ENCODE measurements around the gene ZNF563. TPM values are rescaled to one million over a fixed set of nuclear protein-coding genes. Genes with fewer than 3 reads are reported as not detected.
"Not testable (repeated sequence)": the region's sequence is repeated elsewhere in the genome, so short reads cannot be mapped to it uniquely, and the experiment has no call there.

The ZNF563 gene
- total RNA-seq, 1 experiment from 2014 or later = 1.1 TPM

GRCh38 chr19:12314553-12314952, 18.9 kb downstream of the ZNF563 start:
- intact Hi-C loops (cut with micrococcal nuclease) = no loop called here
- TF ChIP-seq EZH2phosphoT487 (IDR thresholded peaks at IDR 0.05; ENCODE audit: borderline replicate concordance, low read length) (no peak), CTCF (conservative IDR thresholded peaks at IDR 0.05; ENCODE audit: low read depth, low read length) (no peak), EZH2 (IDR thresholded peaks at IDR 0.05; ENCODE audit: low read length, unreplicated experiment) (no peak)
- Histone ChIP-seq H3K27ac (ENCODE audit: low read length) (no peak overlapping the region), H3K4me2 (ENCODE audit: low read length) (no peak overlapping the region), H3K27me3 (ENCODE audit: low read length) (no peaks in the 10 kb centered on the region), H3K9me3 (ENCODE audit: low read length) (peaks cover 36% of the 10 kb centered on the region), H3K79me2 (ENCODE audit: low read length) (no peaks in the 10 kb centered on the region), H3K9ac (ENCODE audit: low read length) (no peak overlapping the region), H3K4me1 (ENCODE audit: insufficient read depth, low read length) (no peaks in the 10 kb centered on the region), H3K36me3 (ENCODE audit: low read depth, low read length) (peaks cover 25% of the 10 kb centered on the region), H4K20me1 (ENCODE audit: low read length) (no peaks in the 10 kb centered on the region), H3K9me2 (replicated peaks; ENCODE audit: low read length) (no peaks in the 10 kb centered on the region), H3K4me3 (ENCODE audit: low read length) (no peak overlapping the region), H3F3A (ENCODE audit: low read length, unreplicated experiment) (no peaks in the 10 kb centered on the region), H2AFZ (ENCODE audit: low read length) (no peak overlapping the region)
- ChIA-PET POLR2A (ENCODE audit: unreplicated experiment) (no interaction called here), CTCF (no interaction called here)
- no peak for ATAC-seq
- no peak for DNase-seq
- BruUV-seq (replicated peaks) = no TSS peak

- H2AFZ ChIP-seq (ENCODE audit: low read length); ATAC-seq; H3K79me2 ChIP-seq (ENCODE audit: low read length); H3K9me3 ChIP-seq (ENCODE audit: low read length); H3K4me1 ChIP-seq (ENCODE audit: insufficient read depth, low read length); H3K4me3 ChIP-seq (ENCODE audit: low read length); H3F3A ChIP-seq (ENCODE audit: low read length, unreplicated experiment); H3K36me3 ChIP-seq (ENCODE audit: low read depth, low read length); POLR2A ChIA-PET (ENCODE audit: unreplicated experiment); H4K20me1 ChIP-seq (ENCODE audit: low read length); intact Hi-C loops (cut with micrococcal nuclease); BruUV-seq (replicated peaks); H3K9ac ChIP-seq (ENCODE audit: low read length); H3K4me2 ChIP-seq (ENCODE audit: low read length); H3K9me2 ChIP-seq (replicated peaks; ENCODE audit: low read length); DNase-seq; H3K27me3 ChIP-seq (ENCODE audit: low read length); H3K27ac ChIP-seq (ENCODE audit: low read length); CTCF ChIA-PET: not testable (repeated sequence)
Observed at GRCh38 chr19:12308891-12309290, 24.5 kb downstream of the ZNF563 start.

GRCh38 chr19:12295191-12295590, 38.2 kb downstream of the ZNF563 start:
- BruUV-seq (replicated peaks) = no TSS peak
- DNase-seq (no peak), ATAC-seq (no peak)
- Histone ChIP-seq H3K27ac (ENCODE audit: low read length) (no peak overlapping the region), H3K79me2 (ENCODE audit: low read length) (peaks cover 40% of the 10 kb centered on the region), H4K20me1 (ENCODE audit: low read length) (no peaks in the 10 kb centered on the region), H3K4me2 (ENCODE audit: low read length) (peak overlapping the region; percentile 93), H3K9me3 (ENCODE audit: low read length) (no peaks in the 10 kb centered on the region), H3K9ac (ENCODE audit: low read length) (peak overlapping the region; percentile 76; the same call in 1 of the 2 replicates), H2AFZ (ENCODE audit: low read length) (peak overlapping the region; percentile 92; the same call in 1 of the 2 replicates), H3F3A (ENCODE audit: low read length, unreplicated experiment) (no peaks in the 10 kb centered on the region), H3K27me3 (ENCODE audit: low read length) (no peaks in the 10 kb centered on the region), H3K9me2 (replicated peaks; ENCODE audit: low read length) (no peaks in the 10 kb centered on the region), H3K36me3 (ENCODE audit: low read depth, low read length) (peaks cover 14% of the 10 kb centered on the region), H3K4me3 (ENCODE audit: low read length) (peak overlapping the region; percentile 99), H3K4me1 (ENCODE audit: insufficient read depth, low read length) (peaks cover 6% of the 10 kb centered on the region)
- CTCF ChIA-PET = no interaction called here
- no peak for TF ChIP-seq EZH2 (IDR thresholded peaks at IDR 0.05; ENCODE audit: low read length, unreplicated experiment)
- no peak for TF ChIP-seq EZH2phosphoT487 (IDR thresholded peaks at IDR 0.05; ENCODE audit: borderline replicate concordance, low read length)
- TF ChIP-seq CTCF (conservative IDR thresholded peaks at IDR 0.05; ENCODE audit: low read depth, low read length) = no peak
- POLR2A ChIA-PET (ENCODE audit: unreplicated experiment) = interaction anchor here (0.6 kb wide), 1 partner anchor 258 kb away, joined by 3 read pairs; no protein-coding TSS in a partner anchor
- intact Hi-C loops (cut with micrococcal nuclease) = loop anchor here (2.0 kb wide), 1 partner anchor 146 kb away; the partner anchor contains the start of gene ZNF443

Measured in PC-3 (cell line).